B cell (primary cell): ENCODE measurements around the gene PTPRN2. TPM values are rescaled to one million over a fixed set of nuclear protein-coding genes. Genes with fewer than 3 reads are reported as not detected.

Experiments used
- ATAC-seq: fragments of 200-7000 bp; cut with Tn5 transposase; one replicate; pipeline ENCODE4 v1.10.0; 2021; ENCODE audit warnings: low read depth, mild to moderate bottlenecking, moderate number of reproducible peaks, moderate library complexity
- CTCF ChIA-PET: fragments of 350-600 bp; sonication (Branson Sonifier 250); formaldehyde crosslinking; loops from one replicate; lab custom pipeline; 2021; ENCODE audit warnings: antibody characterized with exemption, inconsistent platforms; lab: Charles Lee
- POLR2A ChIA-PET: fragments of 350-600 bp; sonication (Branson Sonifier 250); formaldehyde crosslinking; loops from one replicate; lab custom pipeline; 2021; ENCODE audit warnings: antibody characterized with exemption; lab: Charles Lee
- DNase-seq: peaks from one replicate; pipeline ENCODE4 v3.0.0; 2013
- H2AFZ ChIP-seq: 2 replicates; pipeline ENCODE4 v1.6.1; 2012; ENCODE audit warnings: mild to moderate bottlenecking, low read depth, low read length; ENCODE audit not compliant: insufficient read depth, poor library complexity, severe bottlenecking
- H3K27ac ChIP-seq, 2 donors: 1 replicate in 1 of 2; 2 replicates in 1 of 2; pipeline ENCODE4 v1.5.1; 2012 to 2013; ENCODE audit warnings: low read length in 2 of 2, mild to moderate bottlenecking in 2 of 2, moderate library complexity in 1 of 2
- H3K27me3 ChIP-seq, 4 experiments: fragments of 200-600 bp in 1 of 4; sonication (generic) in 1 of 4; replicated peaks in 1 of 4; 1 replicate in 2 of 4; 2 replicates in 2 of 4; pipeline versions ENCODE4 v1.6.1 to v1.7.0; 2013 to 2016; ENCODE audit warnings: low read length in 3 of 4, mild to moderate bottlenecking in 2 of 4, mixed read lengths in 1 of 4, moderate library complexity in 1 of 4; ENCODE audit not compliant: insufficient read depth in 4 of 4, control insufficient read depth in 3 of 4; ENCODE audit errors: control extremely low read depth in 1 of 4
- H3K36me3 ChIP-seq, 2 experiments: replicated peaks in 1 of 2; 1 replicate in 1 of 2; 2 replicates in 1 of 2; pipeline versions ENCODE4 v1.6.1 to v1.7.1; 2013; ENCODE audit warnings: low read length in 1 of 2; ENCODE audit not compliant: insufficient read depth in 2 of 2, control insufficient read depth in 1 of 2; ENCODE audit errors: control extremely low read depth in 1 of 2, extremely low read depth in 1 of 2
- H3K4me1 ChIP-seq, 2 donors: fragments of 200-600 bp in 1 of 2; sonication (generic) in 1 of 2; 1 replicate in 1 of 2; 2 replicates in 1 of 2; pipeline versions ENCODE4 v1.5.1 to v1.6.1; 2013 to 2017; ENCODE audit warnings: low read length in 2 of 2; ENCODE audit not compliant: control insufficient read depth in 2 of 2, insufficient read depth in 2 of 2
- H3K4me2 ChIP-seq: replicated peaks from 2 replicates; pipeline ENCODE3; 2012; ENCODE audit warnings: mild to moderate bottlenecking, low read depth, low read length; ENCODE audit not compliant: poor library complexity, severe bottlenecking
- H3K4me3 ChIP-seq, 5 experiments: fragments of 200-600 bp in 1 of 5; sonication (generic) in 1 of 5; 1 replicate in 3 of 5; 2 replicates in 2 of 5; pipeline versions ENCODE4 v1.5.1 to v1.7.0; 2011 to 2016; ENCODE audit warnings: low read length in 4 of 5, mild to moderate bottlenecking in 4 of 5, low read depth in 2 of 5, control low read depth in 1 of 5, moderate library complexity in 1 of 5; ENCODE audit not compliant: insufficient read depth in 1 of 5; ENCODE audit errors: control extremely low read depth in 1 of 5, extremely low read depth in 1 of 5
- H3K79me2 ChIP-seq: fragments of 200-600 bp; sonication (generic); one replicate; pipeline ENCODE4 v1.6.0; 2016; ENCODE audit warnings: low read length; ENCODE audit not compliant: control insufficient read depth, insufficient read depth
- H3K9ac ChIP-seq: fragments of 200-600 bp; sonication (generic); 2 replicates; pipeline ENCODE4 v1.6.1; 2017; ENCODE audit warnings: mild to moderate bottlenecking, low read length, moderate library complexity
- H3K9me3 ChIP-seq, 3 donors: one replicate each; pipeline versions ENCODE4 v1.6.1 to v1.7.1; 2013; ENCODE audit warnings: low read length in 2 of 3; ENCODE audit not compliant: control insufficient read depth in 2 of 3, insufficient read depth in 1 of 3; ENCODE audit errors: control extremely low read depth in 1 of 3
- H4K20me1 ChIP-seq: 2 replicates; pipeline ENCODE4 v1.6.0; 2012; ENCODE audit warnings: mild to moderate bottlenecking, low read length; ENCODE audit not compliant: insufficient read depth, control insufficient read depth, poor library complexity, severe bottlenecking
- H3K27ac Mint-ChIP-seq: one replicate; pipeline ENCODE4 v1.8.0; 2021; ENCODE audit warnings: mixed read lengths
- H3K27me3 Mint-ChIP-seq: one replicate; pipeline ENCODE4 v1.8.0; 2021; ENCODE audit warnings: mixed read lengths
- H3K4me1 Mint-ChIP-seq: one replicate; pipeline ENCODE4 v1.8.0; 2021; ENCODE audit warnings: mixed read lengths
- H3K4me3 Mint-ChIP-seq: one replicate; pipeline ENCODE4 v1.8.0; 2021; ENCODE audit warnings: mixed read lengths
- H3K9me3 Mint-ChIP-seq: one replicate; pipeline ENCODE4 v1.8.0; 2022; ENCODE audit warnings: mixed read lengths; ENCODE audit not compliant: insufficient read depth
- EZH2 ChIP-seq: IDR thresholded peaks from 2 replicates; pipeline ENCODE4 v1.6.1; 2012; ENCODE audit warnings: borderline replicate concordance, low read depth, mild to moderate bottlenecking, moderate library complexity, low read length; ENCODE audit not compliant: insufficient read depth, poor library complexity, severe bottlenecking
- WGBS: methylation state at CpG from one replicate; pipeline ENCODE4 v1.1.5; 2013; ENCODE audit warnings: missing lambda C conversion rate; ENCODE audit not compliant: insufficient coverage; 5-methylcytosine and 5-hydroxymethylcytosine counted together
- intact Hi-C: fragments of 100-400 bp; cut with micrococcal nuclease; formaldehyde crosslinking; loops from one replicate; pipeline ENCODE4 v1.10.0; 2022
- polyA plus RNA-seq: library from polyadenylated mRNA; depleted of rRNA; stranded (reverse); fragments of >200 nt; gene quantifications from 2 replicates; pipeline ENCODE4 v1.2.3, GENCODE V29; 2012
- total RNA-seq, 2 donors: library from RNA; stranded (reverse); fragments of 120-200 nt in 1 of 2; gene quantifications; 1 replicate in 1 of 2; 2 replicates in 1 of 2; pipeline versions ENCODE4 v1.2.3 to v1.2.4, GENCODE V29; 2013 to 2022
- TF ChIP-seq, protein P1 (sequence below): fragments of 200-600 bp; IDR thresholded peaks from one replicate; pipeline ENCODE4 v1.8.0; 2022; ENCODE audit warnings: antibody characterized with exemption, mild to moderate bottlenecking

Gene PTPRN2
- total and polyA plus RNA-seq, 2 donors (not counting 1 experiment from before 2014, with no cell fraction given) = 2.0 to 5.0 TPM

DNA sequence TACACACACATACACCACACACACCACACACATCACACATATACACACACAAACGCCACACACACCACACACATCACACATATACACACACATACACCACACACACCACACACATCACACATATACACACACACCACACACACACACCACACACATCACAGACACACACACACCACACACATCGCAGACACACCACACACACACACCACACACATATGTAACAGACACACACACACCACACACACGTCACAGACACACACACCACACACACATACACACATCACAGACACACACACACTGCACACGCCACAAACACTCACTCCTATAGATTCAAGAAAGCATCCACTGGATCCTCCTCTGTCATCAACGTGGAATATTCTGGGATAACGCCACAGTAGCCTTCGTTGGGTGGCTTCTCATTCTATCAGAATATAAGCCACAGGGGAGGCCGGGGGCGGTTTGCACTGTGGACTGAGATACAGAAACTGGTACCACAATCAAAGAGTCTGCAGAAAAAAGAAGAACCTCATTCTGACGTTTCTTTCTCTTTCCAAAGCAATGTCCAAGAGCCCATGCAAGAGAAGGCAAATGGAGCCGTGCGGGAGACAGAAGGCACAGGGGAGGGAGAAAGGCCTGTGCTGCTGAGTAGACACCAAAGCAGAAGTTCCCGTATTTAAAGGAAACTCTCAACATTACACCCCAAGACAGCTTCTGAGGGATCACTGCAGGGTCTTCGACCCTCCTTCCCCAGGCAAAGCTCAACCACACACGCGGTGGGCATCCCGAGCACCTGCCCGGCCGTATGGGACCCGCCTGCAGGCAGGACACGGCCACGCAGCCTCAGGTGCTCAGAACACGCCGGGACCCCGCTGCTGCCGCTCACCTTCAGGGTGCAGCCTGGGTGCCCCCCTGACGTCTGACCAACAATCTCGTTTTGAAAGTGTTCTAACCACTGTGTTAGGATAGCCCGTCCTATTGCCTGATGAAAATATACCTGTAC is 929.6 kb downstream of the PTPRN2 start:
- ATAC-seq = no peak
- no peak overlapping the region for H3K4me3 ChIP-seq
- Mint-ChIP-seq H3K27ac (no peak overlapping the region), H3K4me3 (no peak overlapping the region), H3K9me3 (no peaks in the 10 kb centered on the region), H3K27me3 (no peaks in the 10 kb centered on the region), H3K4me1 (peaks cover 10% of the 10 kb centered on the region)
- H3K36me3 ChIP-seq = no peaks in the 10 kb centered on the region
- CTCF ChIA-PET = no interaction called here
- no peaks in the 10 kb centered on the region for H4K20me1 ChIP-seq
- peaks cover 8 to 14% of the 10 kb centered on the region in 2 donors for H3K4me1 ChIP-seq
- no peak overlapping the region for H3K27ac ChIP-seq
- POLR2A ChIA-PET = no interaction called here
- WGBS = 77% methylated on average over 24 of the region's 29 CpGs
- DNase-seq = no peak
- H2AFZ ChIP-seq = no peak overlapping the region
- no peak overlapping the region for H3K4me2 ChIP-seq
- no peaks in the 10 kb centered on the region for H3K27me3 ChIP-seq
- TF ChIP-seq, protein P1, sequence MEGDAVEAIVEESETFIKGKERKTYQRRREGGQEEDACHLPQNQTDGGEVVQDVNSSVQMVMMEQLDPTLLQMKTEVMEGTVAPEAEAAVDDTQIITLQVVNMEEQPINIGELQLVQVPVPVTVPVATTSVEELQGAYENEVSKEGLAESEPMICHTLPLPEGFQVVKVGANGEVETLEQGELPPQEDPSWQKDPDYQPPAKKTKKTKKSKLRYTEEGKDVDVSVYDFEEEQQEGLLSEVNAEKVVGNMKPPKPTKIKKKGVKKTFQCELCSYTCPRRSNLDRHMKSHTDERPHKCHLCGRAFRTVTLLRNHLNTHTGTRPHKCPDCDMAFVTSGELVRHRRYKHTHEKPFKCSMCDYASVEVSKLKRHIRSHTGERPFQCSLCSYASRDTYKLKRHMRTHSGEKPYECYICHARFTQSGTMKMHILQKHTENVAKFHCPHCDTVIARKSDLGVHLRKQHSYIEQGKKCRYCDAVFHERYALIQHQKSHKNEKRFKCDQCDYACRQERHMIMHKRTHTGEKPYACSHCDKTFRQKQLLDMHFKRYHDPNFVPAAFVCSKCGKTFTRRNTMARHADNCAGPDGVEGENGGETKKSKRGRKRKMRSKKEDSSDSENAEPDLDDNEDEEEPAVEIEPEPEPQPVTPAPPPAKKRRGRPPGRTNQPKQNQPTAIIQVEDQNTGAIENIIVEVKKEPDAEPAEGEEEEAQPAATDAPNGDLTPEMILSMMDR = no peak
- TF ChIP-seq EZH2 = no peak
- no peaks in the 10 kb centered on the region for H3K79me2 ChIP-seq
- intact Hi-C loops = no loop called here
- peaks cover 0 to 35% (median 0%) of the 10 kb centered on the region in 3 donors for H3K9me3 ChIP-seq
- no peak overlapping the region for H3K9ac ChIP-seq

DNA sequence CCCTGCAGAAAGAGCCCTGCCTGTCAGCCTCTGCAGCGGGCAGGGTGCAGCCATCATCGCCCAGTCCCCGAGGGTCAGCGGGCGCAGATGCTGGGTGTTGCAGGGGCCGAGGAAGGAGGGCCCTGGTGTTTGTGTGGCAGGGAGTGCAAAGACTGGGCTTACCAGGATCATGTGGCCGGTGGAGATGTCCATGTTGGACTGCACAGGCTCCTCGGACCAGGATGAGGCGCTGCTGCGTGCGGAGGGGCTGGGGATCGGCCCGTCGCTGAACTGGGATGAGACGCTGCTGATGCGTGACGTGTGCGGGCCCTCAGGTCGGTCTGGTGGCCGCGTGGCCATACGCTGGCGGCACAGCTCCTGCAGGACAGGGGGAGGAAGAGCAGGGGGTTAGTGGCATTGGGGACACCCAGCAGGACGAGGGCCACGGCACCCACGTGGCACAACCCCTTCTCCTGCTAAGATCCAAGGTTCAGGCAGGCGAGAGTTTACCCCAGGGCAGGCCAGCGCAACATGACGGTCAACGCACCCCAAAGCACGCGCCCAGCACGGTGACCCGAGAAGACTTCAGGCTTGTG is 931.3 kb downstream of the PTPRN2 start:
- H3K79me2 ChIP-seq = no peaks in the 10 kb centered on the region
- Mint-ChIP-seq H3K27ac (no peak overlapping the region), H3K4me1 (peaks cover 10% of the 10 kb centered on the region), H3K4me3 (no peak overlapping the region), H3K9me3 (no peaks in the 10 kb centered on the region), H3K27me3 (no peaks in the 10 kb centered on the region)
- H4K20me1 ChIP-seq = no peaks in the 10 kb centered on the region
- H3K4me3 ChIP-seq = no peak overlapping the region
- peaks cover 0 to 23% (median 0%) of the 10 kb centered on the region in 3 donors for H3K9me3 ChIP-seq
- H3K4me1 ChIP-seq = peaks cover 8 to 14% of the 10 kb centered on the region in 2 donors
- WGBS = 94% methylated on average over 34 of the region's 34 CpGs
- ATAC-seq (no peak), DNase-seq (no peak)
- POLR2A ChIA-PET = no interaction called here
- no peaks in the 10 kb centered on the region for H3K27me3 ChIP-seq
- H2AFZ ChIP-seq = no peak overlapping the region
- CTCF ChIA-PET = no interaction called here
- H3K9ac ChIP-seq = no peak overlapping the region
- intact Hi-C loops = no loop called here
- H3K36me3 ChIP-seq = no peaks in the 10 kb centered on the region
- H3K4me2 ChIP-seq = no peak overlapping the region
- H3K27ac ChIP-seq = no peak overlapping the region
- TF ChIP-seq, protein P1 = no peak
- TF ChIP-seq EZH2 = no peak
